IMR-90 (cell line): ENCODE measurements around the gene TANGO2. TPM values are rescaled to one million over a fixed set of nuclear protein-coding genes. Genes with fewer than 3 reads are reported as not detected.

Source experiments
- ATAC-seq: fragments of 200-7000 bp; cut with Tn5 transposase; 2 replicates; pipeline ENCODE4 v1.9.1; 2020; ENCODE audit warnings: low read depth, mild to moderate bottlenecking, moderate library complexity
- BruUV-seq: library from RNA; stranded (reverse); fragments of 400-500 nt; replicated peaks from 2 replicates; lab custom pipeline; 2021; lab: Mats Ljungman, UMichigan
- CTCF ChIA-PET: fragments of 300-600 bp; formaldehyde crosslinking; extraction: SDS; loops from one replicate; lab custom pipeline; 2021; ENCODE audit warnings: antibody characterized with exemption; lab: Yijun Ruan, JAX
- POLR2A ChIA-PET: fragments of 300-600 bp; sonication (Branson Sonifier 250); formaldehyde crosslinking; loops from one replicate; lab custom pipeline; 2022; ENCODE audit warnings: antibody characterized with exemption; ENCODE audit not compliant: unreplicated experiment; lab: Charles Lee
- DNase-seq: peaks from one replicate; pipeline ENCODE4 v3.0.0; 2013
- H2AFZ ChIP-seq: replicated peaks from 2 replicates; pipeline ENCODE3; 2013; ENCODE audit warnings: low read length, mild to moderate bottlenecking; ENCODE audit not compliant: poor library complexity
- H2AK5ac ChIP-seq: 2 replicates; pipeline ENCODE4 v1.6.1; 2013; ENCODE audit warnings: low read depth, low read length, inconsistent platforms
- H2AK9ac ChIP-seq: replicated peaks from 2 replicates; pipeline ENCODE3; 2013; ENCODE audit warnings: mild to moderate bottlenecking, low read depth, low read length, moderate library complexity; ENCODE audit not compliant: poor library complexity
- H2BK120ac ChIP-seq: 2 replicates; pipeline ENCODE4 v1.6.1; 2013; ENCODE audit warnings: low read depth, low read length, inconsistent platforms
- H2BK15ac ChIP-seq: 3 replicates; pipeline ENCODE4 v1.6.1; 2013; ENCODE audit warnings: low read depth, low read length, inconsistent platforms
- H2BK20ac ChIP-seq: 2 replicates; pipeline ENCODE4 v1.6.1; 2013; ENCODE audit warnings: low read depth, mild to moderate bottlenecking, inconsistent platforms, low read length, moderate library complexity
- H2BK5ac ChIP-seq: 2 replicates; pipeline ENCODE4 v1.6.1; 2013; ENCODE audit warnings: mild to moderate bottlenecking, low read depth, low read length, inconsistent platforms; ENCODE audit not compliant: poor library complexity, severe bottlenecking
- H3K14ac ChIP-seq: replicated peaks from 2 replicates; pipeline ENCODE4 v1.6.1; 2013; ENCODE audit warnings: low read depth, low read length, inconsistent platforms
- H3K18ac ChIP-seq: 2 replicates; pipeline ENCODE4 v1.6.1; 2013; ENCODE audit warnings: low read depth, low read length, control low read depth
- H3K23ac ChIP-seq: 2 replicates; pipeline ENCODE4 v1.6.1; 2013; ENCODE audit warnings: low read depth, low read length, inconsistent platforms
- H3K27ac ChIP-seq: 2 replicates; pipeline ENCODE4 v1.5.1; 2013; ENCODE audit warnings: mild to moderate bottlenecking, control low read depth, low read length; ENCODE audit not compliant: insufficient read depth
- H3K27me3 ChIP-seq: 2 replicates; pipeline ENCODE4 v1.6.1; 2013; ENCODE audit warnings: low read length; ENCODE audit not compliant: control insufficient read depth, insufficient read depth
- H3K36me3 ChIP-seq: 2 replicates; pipeline ENCODE4 v1.6.1; 2013; ENCODE audit warnings: low read length, mixed read lengths; ENCODE audit not compliant: control insufficient read depth, insufficient read depth
- H3K4ac ChIP-seq: 2 replicates; pipeline ENCODE4 v1.6.1; 2013; ENCODE audit warnings: low read depth, low read length, inconsistent platforms
- H3K4me1 ChIP-seq: 2 replicates; pipeline ENCODE4 v1.6.1; 2013; ENCODE audit warnings: low read length, mixed read lengths; ENCODE audit not compliant: control insufficient read depth, insufficient read depth
- H3K4me2 ChIP-seq: 2 replicates; pipeline ENCODE4 v1.6.1; 2013; ENCODE audit warnings: low read depth, mild to moderate bottlenecking, control low read depth, low read length, moderate library complexity
- H3K4me3 ChIP-seq: 2 replicates; pipeline ENCODE4 v1.5.1; 2013; ENCODE audit warnings: low read depth, mild to moderate bottlenecking, control low read depth, low read length, moderate library complexity; ENCODE audit not compliant: insufficient read depth
- H3K56ac ChIP-seq: 2 replicates; pipeline ENCODE4 v1.6.1; 2013; ENCODE audit warnings: low read length, inconsistent platforms; ENCODE audit not compliant: insufficient read depth; ENCODE audit errors: extremely low read depth
- H3K79me1 ChIP-seq, 2 experiments: 2 replicates each; pipeline ENCODE4 v1.6.1; 2013; ENCODE audit warnings: low read length in 2 of 2, inconsistent platforms in 1 of 2, low read depth in 1 of 2
- H3K9ac ChIP-seq: 2 replicates; pipeline ENCODE4 v1.6.1; 2013; ENCODE audit warnings: low read depth, low read length, control low read depth
- H3K9me1 ChIP-seq: 2 replicates; pipeline ENCODE4 v1.6.1; 2013; ENCODE audit warnings: low read length, inconsistent platforms; ENCODE audit not compliant: insufficient read depth
- H3K9me3 ChIP-seq: 2 replicates; pipeline ENCODE4 v1.6.1; 2013; ENCODE audit warnings: low read length; ENCODE audit not compliant: control insufficient read depth, insufficient read depth
- H4K20me1 ChIP-seq: 2 replicates; pipeline ENCODE4 v1.6.1; 2013; ENCODE audit warnings: low read length, inconsistent platforms; ENCODE audit not compliant: insufficient read depth
- H4K5ac ChIP-seq: 2 replicates; pipeline ENCODE4 v1.6.1; 2013; ENCODE audit warnings: mild to moderate bottlenecking, low read depth, low read length, control low read depth
- H4K8ac ChIP-seq, 2 experiments: 2 replicates each; pipeline ENCODE4 v1.6.1; 2013; ENCODE audit warnings: low read depth in 2 of 2, low read length in 2 of 2, control low read depth in 1 of 2, inconsistent platforms in 1 of 2
- H4K91ac ChIP-seq: 2 replicates; pipeline ENCODE4 v1.6.1; 2013; ENCODE audit warnings: low read depth, low read length, inconsistent platforms; ENCODE audit not compliant: insufficient read depth
- CEBPB ChIP-seq: IDR thresholded peaks from 2 replicates; pipeline ENCODE4 v1.6.1; 2012; ENCODE audit warnings: low read depth, low read length, improper control_type of control experiment
- CTCF ChIP-seq: conservative IDR thresholded peaks from 2 replicates; pipeline ENCODE4 v1.5.1; 2012; ENCODE audit warnings: mild to moderate bottlenecking, low read depth, low read length, improper control_type of control experiment
- FOS ChIP-seq: fragments of 150-350 bp; IDR thresholded peaks from 2 replicates; pipeline ENCODE4 v1.6.1; 2016; ENCODE audit warnings: low read depth, low read length
- MXI1 ChIP-seq: IDR thresholded peaks from 2 replicates; pipeline ENCODE4 v1.6.1; 2012; ENCODE audit warnings: low read depth, mild to moderate bottlenecking, low read length, moderate library complexity, borderline replicate concordance
- NFE2L2 ChIP-seq: fragments of 150-350 bp; IDR thresholded peaks from 2 replicates; pipeline ENCODE4 v1.6.1; 2016; ENCODE audit warnings: low read depth, mild to moderate bottlenecking, low read length
- POLR2A ChIP-seq: IDR thresholded peaks from 2 replicates; pipeline ENCODE4 v1.6.1; 2012; ENCODE audit warnings: mild to moderate bottlenecking, low read depth, low read length
- SMC3 ChIP-seq: fragments of 150-350 bp; IDR thresholded peaks from 2 replicates; pipeline ENCODE4 v1.6.1; 2016; ENCODE audit warnings: low read depth, mild to moderate bottlenecking, antibody characterized with exemption, low read length, moderate library complexity
- USF2 ChIP-seq: fragments of 150-350 bp; IDR thresholded peaks from 2 replicates; pipeline ENCODE4 v1.6.1; 2017; ENCODE audit warnings: mild to moderate bottlenecking, antibody characterized with exemption, low read length, low read depth
- WGBS, 2 experiments: methylation state at CpG; one replicate each; pipeline versions ENCODE4 v1.1.5 to v1.1.7; 2013; ENCODE audit warnings: missing lambda C conversion rate in 2 of 2; ENCODE audit not compliant: insufficient read length in 1 of 2; ENCODE audit errors: extremely low coverage in 2 of 2; 5-methylcytosine and 5-hydroxymethylcytosine counted together
- dilution Hi-C: fragments of 300-500 bp; cut with HindIII; formaldehyde crosslinking; loops from one replicate; pipeline ENCODE4 v1.14.3; 2018; ENCODE audit warnings: low sequenced_read_pairs; ENCODE audit not compliant: unreplicated experiment
- in situ Hi-C: fragments of 300-500 bp; cut with MboI; formaldehyde crosslinking; loops from 3 replicates; pipeline ENCODE4 v1.14.3; 2019; ENCODE audit warnings: low sequenced_read_pairs, inconsistent platforms, mixed read lengths
- intact Hi-C: fragments of 100-400 bp; cut with micrococcal nuclease; formaldehyde crosslinking; loops from 2 replicates; pipeline ENCODE4 v1.10.0; 2022
- polyA plus RNA-seq, 3 experiments: library from polyadenylated mRNA; depleted of rRNA; stranded (reverse); fragments of >200 nt; gene quantifications; 2 replicates each; pipeline ENCODE4 v1.2.3, GENCODE V29; 2012; ENCODE audit warnings: low replicate concordance in 1 of 3
- total RNA-seq: library from RNA; depleted of rRNA; stranded (reverse); fragments of >200 nt; gene quantifications from 2 replicates; pipeline ENCODE4 v1.2.3, GENCODE V29; 2012

The TANGO2 gene
- total and polyA plus RNA-seq, 2 of the 4 experiments (the other 2 are of a cell fraction) = 45.1 to 75.1 TPM

- Histone ChIP-seq H2AK9ac (no peak overlapping the region), H3K4me3 (no peak overlapping the region), H4K5ac (no peak overlapping the region), H3K18ac (no peak overlapping the region), H3K79me1 (peaks cover 4 to 37% of the 10 kb centered on the region in 2 experiments; a peak in 3 of 4 replicates), H3K9ac (no peak overlapping the region), H3K27ac (no peak overlapping the region), H3K14ac (no peak overlapping the region), H2BK15ac (no peak overlapping the region), H3K4ac (no peak overlapping the region), H3K4me1 (peaks cover 13% of the 10 kb centered on the region), H3K36me3 (peaks cover 12% of the 10 kb centered on the region), H3K23ac (no peak overlapping the region), H3K9me3 (no peaks in the 10 kb centered on the region), H3K4me2 (no peak overlapping the region), H3K9me1 (peaks cover 17% of the 10 kb centered on the region), H4K91ac (no peak overlapping the region), H4K20me1 (peaks cover 18% of the 10 kb centered on the region; the same call in 1 of the 2 replicates), H2AK5ac (0 out of 2 replicates have a peak overlapping the region, but pooled peaks have one; percentile 69), H2BK20ac (no peak overlapping the region), H4K8ac (no peak overlapping the region; a peak in 1 of 4 replicates), H2AFZ (no peak overlapping the region), H2BK5ac (no peak overlapping the region), H3K27me3 (no peaks in the 10 kb centered on the region), H2BK120ac (no peak overlapping the region), H3K56ac (no peak overlapping the region)
- WGBS, 2 experiments = 97% methylated on average over 5 of the region's 8 CpGs; no CpG with 5 or more reads in 1 of the 2 experiments
- CTCF ChIA-PET = no interaction called here
- dilution Hi-C loops (no loop called here), intact Hi-C loops (no loop called here), in situ Hi-C loops (no loop called here)
- DNase-seq (no peak), ATAC-seq (no peak)
- BruUV-seq = no TSS peak
- TF ChIP-seq CTCF = no peak
- TF ChIP-seq USF2 = no peak
- TF ChIP-seq POLR2A = no peak
- no peak for TF ChIP-seq FOS
- no peak for TF ChIP-seq MXI1
- TF ChIP-seq CEBPB = no peak
- no peak for TF ChIP-seq SMC3
- TF ChIP-seq NFE2L2 = no peak
- POLR2A ChIA-PET = no interaction called here
These were observed 37.8 kb upstream of the TANGO2 start for GRCh38 chr22:19982991-19983578.
